NCI-H187 (cell line): ENCODE results near the gene CHODL.

ENCODE experiments used
- DNase-seq, 2 experiments: peaks; one replicate each; lab custom pipeline; 2025; lab: John Stamatoyannopoulos, UW

Gene CHODL

GRCh38 chr21:18289876-18290275, 45.2 kb downstream of the CHODL start:
- DNase-seq, result no peak

GRCh38 chr21:18294100-18294499, 49.5 kb downstream of the CHODL start:
- no peak for DNase-seq

- DNase-seq, result no peak
These were observed 53.6 kb downstream of the CHODL start for GRCh38 chr21:18298228-18298627.
